Right lobe of liver (tissue), 6 donors: ENCODE data around the gene KRTAP10-4. TPM values are rescaled to one million over a fixed set of nuclear protein-coding genes. Genes with fewer than 3 reads are reported as not detected.

Source experiments
- ATAC-seq, 4 donors: fragments of 200-7000 bp; cut with Tn5 transposase; one replicate each; pipeline ENCODE4 v1.9.1; 2020; ENCODE audit warnings: mild to moderate bottlenecking in 4 of 4, moderate library complexity in 4 of 4
- DNase-seq, 3 donors: peaks; one replicate each; pipeline ENCODE4 v3.0.0-alpha.2; 2020
- H3K27ac ChIP-seq, 3 donors: fragments of 200-600 bp; one replicate each; pipeline ENCODE4 v1.8.0; 2022
- H3K27me3 ChIP-seq, 2 donors: fragments of 200-600 bp; one replicate each; pipeline ENCODE4 v1.8.0; 2022
- H3K36me3 ChIP-seq, 4 donors: fragments of 200-600 bp; sonication (generic) in 1 of 4; one replicate each; pipeline versions ENCODE4 v1.5.1 to v1.8.0; 2017 to 2022; ENCODE audit warnings: control low read depth in 1 of 4
- H3K4me1 ChIP-seq, 4 donors: fragments of 200-600 bp; sonication (generic) in 1 of 4; one replicate each; pipeline versions ENCODE4 v1.5.1 to v1.8.0; 2017 to 2022; ENCODE audit warnings: control low read depth in 1 of 4
- H3K4me3 ChIP-seq, 3 donors: fragments of 200-600 bp; one replicate each; pipeline ENCODE4 v1.8.0; 2022
- H3K9me3 ChIP-seq, 4 donors: fragments of 200-600 bp; sonication (generic) in 1 of 4; one replicate each; pipeline versions ENCODE4 v1.5.1 to v1.8.0; 2017 to 2022; ENCODE audit warnings: control low read depth in 1 of 4
- POLR2A ChIP-seq: fragments of 450-650 bp; IDR thresholded peaks from one replicate; pipeline ENCODE4 v1.6.1; 2017; ENCODE audit warnings: antibody characterized with exemption, mild to moderate bottlenecking
- WGBS: methylation state at CpG from one replicate; pipeline ENCODE4 v1.1.6; 2018; ENCODE audit warnings: low coverage, low lambda C conversion rate; ENCODE audit not compliant: insufficient coverage; ENCODE audit errors: missing lambda C conversion rate; 5-methylcytosine and 5-hydroxymethylcytosine counted together
- intact Hi-C, 2 donors: fragments of 100-400 bp; cut with DNase I; formaldehyde crosslinking; loops; one replicate each; pipeline versions ENCODE4 v1.11.2 to v1.14.1; 2022
- total RNA-seq, 6 experiments: library from RNA; depleted of rRNA in 2 of 6; stranded (reverse); fragments of >200 nt in 2 of 6; fragmentation: NEBNext Ultra II Directional in 3 of 6; extraction: Animal tissue kit (Norgen Biotek cat#: 25700) in 3 of 6; gene quantifications; one replicate each; pipeline versions ENCODE4 v1.1.0 to v1.2.4, GENCODE V29; 2016 to 2023
- TF ChIP-seq, protein P1 (sequence below), 4 donors: fragments of 200-600 bp in 3 of 4; fragments of 450-650 bp in 1 of 4; IDR thresholded peaks; one replicate each; pipeline versions ENCODE4 v1.5.1 to v1.8.0; 2016 to 2022; ENCODE audit warnings: antibody characterized with exemption in 4 of 4, mild to moderate bottlenecking in 2 of 4
- donor health status: DM: no; HTN: yes; CAD: no.
- donor health status: DM: no; HTN: no; CAD: no.
- donor health status: DM: no; HTN: no; CAD: no.
- donor health status: DM: no; HTN: yes; CAD: no.
- donor health status: DM: no; HTN: yes; CAD: no.

Gene KRTAP10-4
- total RNA-seq, 6 experiments from 2014 or later, result not detected

DNA sequence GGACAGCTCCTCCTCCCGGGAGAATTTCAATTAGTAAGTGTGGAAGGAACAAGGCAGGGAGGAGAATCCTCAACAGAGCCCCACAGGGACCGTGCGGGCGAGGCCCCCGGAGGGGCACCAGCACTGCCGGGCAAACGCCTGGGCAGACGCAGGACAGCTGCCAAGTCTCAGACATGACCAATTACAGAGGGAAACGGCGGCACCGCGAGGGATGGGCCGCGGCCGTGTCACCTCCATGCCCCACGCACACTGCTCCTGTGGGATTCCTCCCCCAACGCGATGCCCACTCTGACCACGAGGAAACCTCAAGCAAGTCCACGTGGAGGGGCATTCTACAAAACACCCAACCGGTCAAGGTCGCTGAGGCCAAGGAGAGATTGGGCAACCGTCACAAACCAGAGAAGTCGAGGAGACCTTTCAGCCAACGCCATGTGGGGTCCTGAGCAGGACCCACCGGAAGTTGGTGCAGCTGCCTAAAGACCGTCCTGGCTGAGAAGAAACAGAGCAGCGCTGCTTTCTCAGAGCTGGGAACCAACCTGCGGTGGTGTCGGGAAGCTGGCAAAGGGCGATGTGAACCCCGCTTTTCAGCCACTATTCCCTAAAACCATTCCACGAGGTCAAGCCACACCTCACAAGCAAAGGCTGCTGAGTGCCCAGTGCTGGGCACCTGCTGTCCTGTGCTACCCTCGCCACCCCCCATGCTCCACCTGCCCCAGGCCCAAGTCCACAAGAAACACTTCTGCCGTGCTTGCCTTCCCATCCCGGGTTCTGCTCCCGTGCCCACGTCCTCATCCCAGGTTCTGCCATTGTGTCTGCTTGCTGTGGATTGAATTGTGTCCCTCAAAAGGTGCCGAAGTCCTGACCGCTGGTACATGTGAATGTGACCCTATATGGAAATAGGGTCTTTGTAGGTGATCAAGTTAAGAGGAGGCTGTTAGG is 1.4 kb upstream of the KRTAP10-4 start:
- Histone ChIP-seq H3K4me3 (no peak overlapping the region), H3K27me3 (no peaks in the 10 kb centered on the region), H3K9me3 (no peaks in the 10 kb centered on the region), H3K36me3 (no peaks in the 10 kb centered on the region), H3K27ac (no peak overlapping the region), H3K4me1 (no peaks in the 10 kb centered on the region)
- intact Hi-C loops, result no loop called here
- TF ChIP-seq POLR2A, result no peak
- TF ChIP-seq, protein P1, sequence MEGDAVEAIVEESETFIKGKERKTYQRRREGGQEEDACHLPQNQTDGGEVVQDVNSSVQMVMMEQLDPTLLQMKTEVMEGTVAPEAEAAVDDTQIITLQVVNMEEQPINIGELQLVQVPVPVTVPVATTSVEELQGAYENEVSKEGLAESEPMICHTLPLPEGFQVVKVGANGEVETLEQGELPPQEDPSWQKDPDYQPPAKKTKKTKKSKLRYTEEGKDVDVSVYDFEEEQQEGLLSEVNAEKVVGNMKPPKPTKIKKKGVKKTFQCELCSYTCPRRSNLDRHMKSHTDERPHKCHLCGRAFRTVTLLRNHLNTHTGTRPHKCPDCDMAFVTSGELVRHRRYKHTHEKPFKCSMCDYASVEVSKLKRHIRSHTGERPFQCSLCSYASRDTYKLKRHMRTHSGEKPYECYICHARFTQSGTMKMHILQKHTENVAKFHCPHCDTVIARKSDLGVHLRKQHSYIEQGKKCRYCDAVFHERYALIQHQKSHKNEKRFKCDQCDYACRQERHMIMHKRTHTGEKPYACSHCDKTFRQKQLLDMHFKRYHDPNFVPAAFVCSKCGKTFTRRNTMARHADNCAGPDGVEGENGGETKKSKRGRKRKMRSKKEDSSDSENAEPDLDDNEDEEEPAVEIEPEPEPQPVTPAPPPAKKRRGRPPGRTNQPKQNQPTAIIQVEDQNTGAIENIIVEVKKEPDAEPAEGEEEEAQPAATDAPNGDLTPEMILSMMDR (IDR thresholded peaks at IDR 0.05), result no peak
- ATAC-seq (no peak), DNase-seq (no peak)
- 86% methylated on average over 4 of the region's 40 CpGs for WGBS

DNA sequence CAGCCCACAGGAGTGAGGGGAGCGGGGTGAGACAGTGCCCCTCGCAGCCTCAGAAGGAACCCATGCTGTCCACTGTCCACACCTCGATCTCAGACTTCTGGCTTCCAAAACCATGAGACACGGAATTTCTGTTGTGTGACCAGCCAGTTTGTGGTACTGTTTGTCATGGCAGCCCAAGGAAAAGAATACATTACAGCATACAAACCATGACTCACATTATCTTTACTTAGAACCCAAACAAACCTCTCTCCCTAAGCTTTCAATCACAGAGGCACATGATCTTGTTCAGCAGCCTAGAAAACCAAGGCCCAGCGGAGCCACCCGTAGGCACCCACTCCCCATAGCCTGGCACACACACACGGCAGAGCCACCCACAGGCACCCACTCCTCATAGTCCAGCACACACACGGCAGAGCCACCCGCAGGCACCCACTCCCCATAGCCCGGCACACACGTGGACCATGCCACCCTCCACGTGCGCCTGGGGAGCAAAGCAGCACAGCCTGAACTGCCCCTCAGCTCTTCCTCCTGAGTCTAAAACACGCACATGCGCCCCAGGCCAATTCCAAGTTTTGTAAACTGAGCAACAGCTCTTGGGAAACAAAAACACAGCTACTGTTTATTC is 458 bp upstream of the KRTAP10-4 start:
- ATAC-seq (no peak), DNase-seq (no peak)
- Histone ChIP-seq H3K36me3 (no peaks in the 10 kb centered on the region), H3K27me3 (no peaks in the 10 kb centered on the region), H3K9me3 (no peaks in the 10 kb centered on the region), H3K27ac (no peak overlapping the region), H3K4me3 (no peak overlapping the region), H3K4me1 (no peaks in the 10 kb centered on the region)
- WGBS, result 72% methylated on average over 5 of the region's 15 CpGs
- intact Hi-C loops, result no loop called here
- TF ChIP-seq POLR2A, result no peak
- TF ChIP-seq, protein P1 (IDR thresholded peaks at IDR 0.05), result no peak

DNA sequence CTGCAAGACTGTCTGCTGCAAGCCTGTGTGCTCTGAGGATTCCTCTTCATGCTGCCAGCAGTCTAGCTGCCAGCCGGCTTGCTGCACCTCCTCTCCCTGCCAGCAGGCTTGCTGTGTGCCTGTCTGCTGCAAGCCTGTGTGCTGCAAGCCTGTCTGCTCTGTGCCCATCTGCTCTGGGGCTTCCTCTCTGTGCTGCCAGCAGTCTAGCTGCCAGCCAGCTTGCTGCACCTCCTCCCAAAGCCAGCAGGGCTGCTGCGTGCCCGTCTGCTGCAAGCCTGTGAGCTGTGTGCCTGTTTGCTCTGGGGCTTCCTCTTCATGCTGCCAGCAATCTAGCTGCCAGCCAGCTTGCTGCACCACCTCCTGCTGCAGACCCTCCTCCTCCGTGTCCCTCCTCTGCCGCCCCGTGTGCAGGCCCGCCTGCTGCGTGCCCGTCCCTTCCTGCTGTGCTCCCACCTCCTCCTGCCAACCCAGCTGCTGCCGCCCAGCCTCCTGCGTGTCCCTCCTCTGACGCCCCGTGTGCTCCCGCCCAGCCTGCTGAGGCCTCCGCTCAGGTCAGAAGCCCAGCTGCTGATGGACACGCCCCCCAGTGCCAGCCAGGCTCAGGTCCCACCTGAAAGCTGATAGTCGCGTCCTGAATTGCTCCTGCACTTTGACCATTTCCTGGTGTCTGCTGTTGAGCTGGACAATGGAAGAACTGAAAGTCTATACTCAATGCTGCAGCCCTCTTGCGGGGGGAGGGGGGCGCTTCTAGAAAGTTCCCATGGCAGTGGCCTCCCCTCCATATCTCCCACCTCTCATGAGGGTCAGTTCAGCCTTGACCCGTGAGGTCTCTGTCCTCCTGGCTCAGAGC is 1.2 kb downstream of the KRTAP10-4 start:
- WGBS, result 13% methylated on average over 13 of the region's 21 CpGs
- no peak overlapping the region for H3K27ac ChIP-seq
- peak in 2 of 3 donors; percentile 63 to 89 for DNase-seq
- no peak for TF ChIP-seq POLR2A
- TF ChIP-seq, protein P1 (IDR thresholded peaks at IDR 0.05), result no peak
- peak; percentile 38 to 94 (median 88) for ATAC-seq
- H3K36me3 ChIP-seq, result no peaks in the 10 kb centered on the region
- no peak overlapping the region for H3K4me3 ChIP-seq
- H3K27me3 ChIP-seq, result no peaks in the 10 kb centered on the region
- H3K9me3 ChIP-seq, result no peaks in the 10 kb centered on the region
- no peaks in the 10 kb centered on the region for H3K4me1 ChIP-seq
- intact Hi-C loops, result no loop called here

DNA sequence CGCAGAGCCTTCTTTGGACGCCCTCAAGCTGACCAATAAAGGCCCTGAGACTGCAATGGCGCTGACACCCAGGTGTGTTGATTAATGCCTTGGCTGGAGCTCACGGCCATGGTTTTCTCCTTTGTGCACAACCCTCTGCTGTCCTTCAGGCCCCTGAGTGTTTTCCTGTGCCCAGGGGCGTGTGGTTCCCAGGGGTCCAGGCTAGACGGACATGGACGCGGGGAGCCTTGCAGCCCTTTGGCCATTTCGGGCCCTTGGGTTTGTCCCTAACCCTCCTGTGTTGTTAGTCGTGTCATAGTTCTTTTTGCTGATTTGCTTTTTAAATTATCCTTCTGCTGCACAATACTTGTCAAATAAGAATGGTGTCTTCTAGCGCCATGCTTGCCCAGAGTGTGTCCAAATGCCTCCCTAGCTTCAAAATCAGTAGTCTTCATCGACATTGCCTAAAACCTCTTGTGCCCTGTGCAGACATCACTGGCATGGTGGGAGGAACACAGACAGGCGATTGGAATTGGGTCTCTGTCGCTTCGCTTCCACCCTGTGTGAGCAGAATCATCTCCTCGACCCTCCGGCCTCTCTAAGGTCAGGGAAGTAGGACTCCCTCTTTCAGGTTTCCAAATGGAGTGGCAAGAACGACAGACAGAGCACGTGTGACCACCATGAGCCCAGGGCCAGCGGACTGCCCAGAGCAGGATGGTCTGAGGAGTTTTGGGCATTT is 1.9 kb downstream of the KRTAP10-4 start:
- Histone ChIP-seq H3K27me3 (no peaks in the 10 kb centered on the region), H3K4me3 (no peak overlapping the region), H3K9me3 (no peaks in the 10 kb centered on the region), H3K27ac (no peak overlapping the region), H3K4me1 (no peaks in the 10 kb centered on the region), H3K36me3 (no peaks in the 10 kb centered on the region)
- no peak for ATAC-seq
- no peak for DNase-seq
- TF ChIP-seq, protein P1 (IDR thresholded peaks at IDR 0.05), result no peak
- no peak for TF ChIP-seq POLR2A
- 96% methylated on average over 10 of the region's 20 CpGs for WGBS
- intact Hi-C loops, result no loop called here
